HG03095 (cell line): ENCODE data around the gene SEC14L2.

Source experiments
- ATAC-seq: cut with Tn5 transposase; IDR thresholded peaks from one replicate; pipeline ENCODE4 v1.9.1; 2021; ENCODE audit warnings: moderate library complexity; ENCODE audit not compliant: unreplicated experiment

The SEC14L2 gene

GRCh38 chr22:30396871-30397655 is at the start of gene SEC14L2:
Gene SEC14L2 (plus strand): TSS chr22:30397018. CDS start chr22:30397117, 99 bp downstream.
- no peak for ATAC-seq

- no peak for ATAC-seq
Measured at GRCh38 chr22:30347255-30347892, 49.4 kb upstream of the SEC14L2 start.

GRCh38 chr22:30348404-30348803 is 48.4 kb upstream of the SEC14L2 start:
- ATAC-seq, result no peak

- ATAC-seq, result no peak
Measured at GRCh38 chr22:30348809-30349208, 48.0 kb upstream of the SEC14L2 start.

- ATAC-seq, result no peak
Measured at GRCh38 chr22:30351226-30351625, 45.6 kb upstream of the SEC14L2 start.

GRCh38 chr22:30354644-30355043 is 42.2 kb upstream of the SEC14L2 start:
- no peak for ATAC-seq

- ATAC-seq, result peak; percentile 88
Measured at GRCh38 chr22:30356449-30357235, 40.2 kb upstream of the SEC14L2 start, which contains the start of the genes CCDC157 and SF3A1. Gene CCDC157 (plus strand): TSS chr22:30357007. CDS start chr22:30366001, 8,994 bp downstream. Gene SF3A1 (minus strand): TSS chr22:30356894. CDS start chr22:30356792, 102 bp downstream.

GRCh38 chr22:30357236-30357570 is 39.6 kb upstream of the SEC14L2 start:
- no peak for ATAC-seq

- no peak for ATAC-seq
Measured at GRCh38 chr22:30357650-30358215, 39.1 kb upstream of the SEC14L2 start.

GRCh38 chr22:30358541-30358940 is 38.3 kb upstream of the SEC14L2 start:
- no peak for ATAC-seq

- ATAC-seq, result no peak
Measured at GRCh38 chr22:30361916-30362650, 34.7 kb upstream of the SEC14L2 start.

- no peak for ATAC-seq
Measured at GRCh38 chr22:30362651-30363281, 34.1 kb upstream of the SEC14L2 start.

- ATAC-seq, result no peak
Measured at GRCh38 chr22:30365891-30366290, 30.9 kb upstream of the SEC14L2 start.

- ATAC-seq, result no peak
Measured at GRCh38 chr22:30368420-30368819, 28.4 kb upstream of the SEC14L2 start.

- ATAC-seq, result no peak
Measured at GRCh38 chr22:30370641-30371230, 26.1 kb upstream of the SEC14L2 start.

- no peak for ATAC-seq
Measured at GRCh38 chr22:30371321-30371720, 25.5 kb upstream of the SEC14L2 start.

GRCh38 chr22:30371981-30372380 is 24.8 kb upstream of the SEC14L2 start:
- no peak for ATAC-seq

- no peak for ATAC-seq
Measured at GRCh38 chr22:30372915-30373314, 23.9 kb upstream of the SEC14L2 start.
